Measurements from ENCODE around the gene SNX13.
"Not testable (repeated sequence)": the region's sequence is repeated elsewhere in the genome, so short reads cannot be mapped to it uniquely, and the experiment has no call there.

Gene SNX13

GRCh38 chr7:17913250-17913649 is 27.0 kb downstream of the SNX13 start:
- no peak overlapping the region for H3K4me3 ChIP-seq (ENCODE audit: low read depth, low read length)

GRCh38 chr7:17912536-17913235 is 27.6 kb downstream of the SNX13 start:
- no peak overlapping the region for H3K4me3 ChIP-seq (ENCODE audit: low read depth, low read length)

- H3K4me3 ChIP-seq (ENCODE audit: low read depth, low read length) = no peak overlapping the region
Measured at GRCh38 chr7:17912050-17912449, 28.2 kb downstream of the SNX13 start.

GRCh38 chr7:17910377-17910776 is 29.9 kb downstream of the SNX13 start:
- H3K4me3 ChIP-seq (ENCODE audit: low read depth, low read length) = no peak overlapping the region

GRCh38 chr7:17909310-17909709 is 31.0 kb downstream of the SNX13 start:
- not testable (repeated sequence) for H3K4me3 ChIP-seq (ENCODE audit: low read depth, low read length)

- no peak overlapping the region for H3K4me3 ChIP-seq (ENCODE audit: low read depth, low read length)
Measured at GRCh38 chr7:17907014-17907413, 33.3 kb downstream of the SNX13 start.

GRCh38 chr7:17903337-17903736 is 37.0 kb downstream of the SNX13 start:
- no peak overlapping the region for H3K4me3 ChIP-seq (ENCODE audit: low read depth, low read length)

GRCh38 chr7:17902599-17902998 is 37.7 kb downstream of the SNX13 start:
- H3K4me3 ChIP-seq (ENCODE audit: low read depth, low read length) = no peak overlapping the region

GRCh38 chr7:17900464-17900863 is 39.8 kb downstream of the SNX13 start:
- no peak overlapping the region for H3K4me3 ChIP-seq (ENCODE audit: low read depth, low read length)

GRCh38 chr7:17898111-17898510 is 42.2 kb downstream of the SNX13 start:
- no peak overlapping the region for H3K4me3 ChIP-seq (ENCODE audit: low read depth, low read length)

- H3K4me3 ChIP-seq (ENCODE audit: low read depth, low read length) = no peak overlapping the region
Measured at GRCh38 chr7:17887286-17887685, 53.0 kb downstream of the SNX13 start.

GRCh38 chr7:17882685-17883084 is 57.6 kb downstream of the SNX13 start:
- H3K4me3 ChIP-seq (ENCODE audit: low read depth, low read length) = no peak overlapping the region

GRCh38 chr7:17879075-17879661 is 61.1 kb downstream of the SNX13 start:
- H3K4me3 ChIP-seq (ENCODE audit: low read depth, low read length) = no peak overlapping the region

GRCh38 chr7:17878627-17879026 is 61.7 kb downstream of the SNX13 start:
- no peak overlapping the region for H3K4me3 ChIP-seq (ENCODE audit: low read depth, low read length)

GRCh38 chr7:17871815-17872533 is 68.3 kb downstream of the SNX13 start:
- no peak overlapping the region for H3K4me3 ChIP-seq (ENCODE audit: low read depth, low read length)

GRCh38 chr7:17870406-17870805 is 69.9 kb downstream of the SNX13 start:
- H3K4me3 ChIP-seq (ENCODE audit: low read depth, low read length) = no peak overlapping the region

GRCh38 chr7:17863809-17864143 is 76.5 kb downstream of the SNX13 start:
- no peak overlapping the region for H3K4me3 ChIP-seq (ENCODE audit: low read depth, low read length)

- H3K4me3 ChIP-seq (ENCODE audit: low read depth, low read length) = no peak overlapping the region
Measured at GRCh38 chr7:17863095-17863808, 77.0 kb downstream of the SNX13 start.

- no peak overlapping the region for H3K4me3 ChIP-seq (ENCODE audit: low read depth, low read length)
Measured at GRCh38 chr7:17856251-17856650, 84.0 kb downstream of the SNX13 start.

- no peak overlapping the region for H3K4me3 ChIP-seq (ENCODE audit: low read depth, low read length)
Measured at GRCh38 chr7:17855202-17855601, 85.1 kb downstream of the SNX13 start.

GRCh38 chr7:17854261-17855047 is 85.8 kb downstream of the SNX13 start:
- no peak overlapping the region for H3K4me3 ChIP-seq (ENCODE audit: low read depth, low read length)
